GM21619 (cell line): ENCODE results near the gene ZNF396.

Experiments
- ATAC-seq: cut with Tn5 transposase; IDR thresholded peaks from one replicate; pipeline ENCODE4 v1.9.1; 2021; ENCODE audit not compliant: unreplicated experiment

The ZNF396 gene

GRCh38 chr18:35376742-35377695, at the start of gene ZNF396:
Gene ZNF396, minus strand, starts transcription at chr18:35377337. Its CDS starts 3,045 bp downstream, at chr18:35374292.
- peak; percentile 82 for ATAC-seq

GRCh38 chr18:35426786-35427185, 49.6 kb upstream of the ZNF396 start:
- no peak for ATAC-seq

GRCh38 chr18:35424356-35424755, 47.2 kb upstream of the ZNF396 start:
- no peak for ATAC-seq

- ATAC-seq = no peak
Observed at GRCh38 chr18:35422237-35422636, 45.1 kb upstream of the ZNF396 start.

GRCh38 chr18:35418610-35419009, 41.5 kb upstream of the ZNF396 start:
- no peak for ATAC-seq

- ATAC-seq = no peak
Observed at GRCh38 chr18:35417223-35417622, 40.1 kb upstream of the ZNF396 start.

GRCh38 chr18:35415511-35416073, 38.5 kb upstream of the ZNF396 start:
- ATAC-seq = no peak

- ATAC-seq = no peak
Observed at GRCh38 chr18:35413163-35413511, 36.0 kb upstream of the ZNF396 start.

- ATAC-seq = no peak
Observed at GRCh38 chr18:35411625-35412351, 34.7 kb upstream of the ZNF396 start.

GRCh38 chr18:35410561-35410960, 33.4 kb upstream of the ZNF396 start:
- peak; percentile 56 for ATAC-seq

GRCh38 chr18:35409911-35410310, 32.8 kb upstream of the ZNF396 start:
- no peak for ATAC-seq

- ATAC-seq = no peak
Observed at GRCh38 chr18:35408843-35409261, 31.7 kb upstream of the ZNF396 start.

- ATAC-seq = peak; percentile 43
Observed at GRCh38 chr18:35407871-35408481, 30.8 kb upstream of the ZNF396 start.

GRCh38 chr18:35406666-35407065, 29.5 kb upstream of the ZNF396 start:
- no peak for ATAC-seq

- ATAC-seq = no peak
Observed at GRCh38 chr18:35397976-35398375, 20.8 kb upstream of the ZNF396 start.

GRCh38 chr18:35393716-35394115, 16.6 kb upstream of the ZNF396 start:
- no peak for ATAC-seq

GRCh38 chr18:35392375-35392774, 15.2 kb upstream of the ZNF396 start:
- ATAC-seq = no peak

- no peak for ATAC-seq
Observed at GRCh38 chr18:35390951-35391700, 14.0 kb upstream of the ZNF396 start.

- ATAC-seq = no peak
Observed at GRCh38 chr18:35389095-35389618, 12.0 kb upstream of the ZNF396 start.

- no peak for ATAC-seq
Observed at GRCh38 chr18:35387152-35387571, 10.0 kb upstream of the ZNF396 start.
